ENCODE measurements around the gene BCAS1.

Gene BCAS1, protein sequence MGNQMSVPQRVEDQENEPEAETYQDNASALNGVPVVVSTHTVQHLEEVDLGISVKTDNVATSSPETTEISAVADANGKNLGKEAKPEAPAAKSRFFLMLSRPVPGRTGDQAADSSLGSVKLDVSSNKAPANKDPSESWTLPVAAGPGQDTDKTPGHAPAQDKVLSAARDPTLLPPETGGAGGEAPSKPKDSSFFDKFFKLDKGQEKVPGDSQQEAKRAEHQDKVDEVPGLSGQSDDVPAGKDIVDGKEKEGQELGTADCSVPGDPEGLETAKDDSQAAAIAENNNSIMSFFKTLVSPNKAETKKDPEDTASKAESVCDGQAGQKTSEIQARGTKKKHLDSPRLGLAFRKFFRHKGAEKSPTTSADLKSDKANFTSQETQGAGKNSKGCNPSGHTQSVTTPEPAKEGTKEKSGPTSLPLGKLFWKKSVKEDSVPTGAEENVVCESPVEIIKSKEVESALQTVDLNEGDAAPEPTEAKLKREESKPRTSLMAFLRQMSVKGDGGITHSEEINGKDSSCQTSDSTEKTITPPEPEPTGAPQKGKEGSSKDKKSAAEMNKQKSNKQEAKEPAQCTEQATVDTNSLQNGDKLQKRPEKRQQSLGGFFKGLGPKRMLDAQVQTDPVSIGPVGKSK

DNA sequence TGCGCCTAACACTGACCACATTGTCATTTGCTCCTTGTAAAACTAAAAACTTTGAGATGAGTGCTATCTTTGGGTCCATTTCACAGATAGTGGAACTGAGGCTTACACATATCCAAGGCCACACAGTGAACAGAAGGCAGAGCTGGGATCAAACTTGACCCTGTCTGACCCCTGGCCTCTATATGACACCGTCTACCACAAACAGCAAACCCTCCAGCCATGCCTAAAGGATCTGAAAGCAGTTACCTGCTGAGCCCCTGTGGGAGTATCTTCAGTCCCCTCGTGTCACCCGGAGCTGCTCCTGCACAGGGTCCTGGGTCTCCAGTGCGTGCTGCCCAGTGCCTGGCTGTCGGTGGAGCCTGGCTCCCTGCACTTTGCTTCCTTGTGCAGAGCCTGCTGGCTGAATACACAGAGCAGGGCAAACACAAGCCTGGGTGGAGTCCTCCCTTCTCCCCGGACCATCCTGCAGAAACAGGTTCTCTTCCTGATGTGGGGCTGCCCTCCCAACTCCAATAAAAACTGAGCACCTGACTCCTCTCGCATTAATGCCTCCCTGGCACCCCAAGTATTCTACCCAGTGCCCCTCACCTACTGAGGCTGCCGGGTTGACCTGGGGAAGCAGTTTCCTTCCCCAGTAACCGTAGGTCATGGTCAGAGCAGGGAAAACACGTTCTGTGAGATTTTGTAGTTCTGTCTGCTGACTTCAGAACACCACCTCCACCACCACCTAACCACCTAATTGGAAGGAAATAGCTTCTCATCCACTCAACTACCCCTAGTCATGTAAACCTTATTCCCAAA lies at the start of gene BCAS1:
TSS of gene BCAS1 (minus strand) at position 408 of the 801 bp plus-strand sequence. CDS start 11,876 bp downstream, outside the sequence.
- no peak for DNase-seq (ENCODE audit: low read depth)

DNA sequence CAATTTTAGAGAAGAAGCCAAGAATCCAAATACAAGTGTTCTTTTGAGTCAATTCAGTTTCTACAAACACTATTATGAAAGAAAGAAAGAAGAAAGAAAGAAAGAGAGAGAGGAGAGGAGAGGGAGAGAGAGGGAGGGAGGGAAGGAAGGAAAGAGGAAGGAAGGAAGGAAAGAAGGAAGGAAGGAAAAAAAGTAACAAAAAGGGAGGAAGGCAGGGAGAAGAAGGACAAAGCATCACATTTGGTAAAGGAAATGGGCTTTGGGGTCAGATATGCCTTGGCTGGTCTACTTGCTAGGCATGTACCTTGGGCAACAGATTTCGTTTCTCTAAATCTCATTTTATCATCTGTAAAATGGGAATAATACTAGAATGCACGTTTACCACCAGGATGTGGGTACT lies 49.4 kb upstream of the BCAS1 start:
- no peak for DNase-seq (ENCODE audit: low read depth)

DNA sequence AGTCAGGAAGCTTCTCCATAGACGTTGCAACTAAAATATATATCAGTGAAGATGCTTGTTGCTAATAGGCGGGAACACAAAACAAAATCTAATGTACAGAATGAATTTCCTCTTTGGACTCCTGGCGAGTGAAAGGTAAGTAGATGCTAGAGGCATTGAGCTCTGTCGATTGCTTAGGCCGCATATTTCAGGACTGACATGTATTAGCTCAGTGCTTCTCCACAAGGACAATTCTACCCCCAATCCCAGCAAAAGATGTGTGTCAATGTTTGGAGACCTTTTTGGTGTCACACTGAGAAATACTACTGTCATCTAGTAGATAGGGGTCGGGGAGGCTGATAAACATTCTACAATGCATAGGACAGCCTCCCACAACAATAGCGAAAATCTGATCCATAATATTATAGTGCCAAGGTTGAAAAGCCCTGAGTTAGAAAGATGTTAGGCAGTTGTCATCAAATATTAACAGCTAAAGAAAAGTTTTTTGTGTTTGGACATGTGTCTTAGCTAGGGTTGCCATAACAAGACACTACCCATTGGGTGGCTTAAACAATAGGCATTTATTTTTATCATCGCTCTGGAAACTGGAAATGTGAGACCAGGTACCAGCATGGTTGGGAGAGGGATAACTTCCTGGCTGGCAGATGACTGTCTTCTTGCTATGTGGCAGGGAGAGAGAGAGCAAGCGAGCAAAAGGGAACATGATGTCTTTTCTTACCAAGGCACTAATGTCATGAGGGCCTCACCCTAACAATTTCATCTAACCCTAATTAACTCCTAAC lies 48.0 kb upstream of the BCAS1 start:
- no peak for DNase-seq (ENCODE audit: low read depth)

DNA sequence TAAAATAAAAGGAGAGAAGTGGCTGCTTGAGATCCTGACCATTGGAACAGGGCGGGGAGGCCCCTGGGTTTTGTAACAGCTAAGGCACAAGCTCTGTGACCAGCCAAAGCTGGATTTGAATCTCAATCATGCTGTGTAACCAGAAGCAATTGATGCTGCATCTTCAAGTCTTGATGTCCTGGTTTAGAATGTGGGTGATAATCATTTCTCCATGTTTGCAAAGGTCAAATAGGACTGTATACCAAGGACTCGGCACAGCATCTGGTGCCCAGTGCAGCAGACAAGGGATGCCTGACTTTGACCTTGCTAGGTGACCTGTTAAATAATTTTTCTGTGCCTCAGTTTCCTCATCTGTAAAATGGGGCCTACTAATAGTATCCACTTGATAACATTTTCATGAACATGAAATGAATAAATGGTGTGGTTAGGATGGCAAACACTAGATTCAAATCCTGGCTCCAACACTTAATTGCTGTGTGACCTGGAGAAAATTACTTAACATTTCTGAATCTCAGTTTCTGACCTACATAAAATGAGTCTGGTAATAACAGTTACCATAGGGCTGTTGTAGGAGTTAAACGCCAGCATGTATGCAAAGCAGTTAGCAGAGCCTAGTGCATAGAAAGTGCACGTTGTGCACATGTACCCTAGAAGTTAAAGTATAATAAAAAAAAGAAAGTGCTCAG lies 46.3 kb upstream of the BCAS1 start:
- DNase-seq (ENCODE audit: low read depth): no peak

DNA sequence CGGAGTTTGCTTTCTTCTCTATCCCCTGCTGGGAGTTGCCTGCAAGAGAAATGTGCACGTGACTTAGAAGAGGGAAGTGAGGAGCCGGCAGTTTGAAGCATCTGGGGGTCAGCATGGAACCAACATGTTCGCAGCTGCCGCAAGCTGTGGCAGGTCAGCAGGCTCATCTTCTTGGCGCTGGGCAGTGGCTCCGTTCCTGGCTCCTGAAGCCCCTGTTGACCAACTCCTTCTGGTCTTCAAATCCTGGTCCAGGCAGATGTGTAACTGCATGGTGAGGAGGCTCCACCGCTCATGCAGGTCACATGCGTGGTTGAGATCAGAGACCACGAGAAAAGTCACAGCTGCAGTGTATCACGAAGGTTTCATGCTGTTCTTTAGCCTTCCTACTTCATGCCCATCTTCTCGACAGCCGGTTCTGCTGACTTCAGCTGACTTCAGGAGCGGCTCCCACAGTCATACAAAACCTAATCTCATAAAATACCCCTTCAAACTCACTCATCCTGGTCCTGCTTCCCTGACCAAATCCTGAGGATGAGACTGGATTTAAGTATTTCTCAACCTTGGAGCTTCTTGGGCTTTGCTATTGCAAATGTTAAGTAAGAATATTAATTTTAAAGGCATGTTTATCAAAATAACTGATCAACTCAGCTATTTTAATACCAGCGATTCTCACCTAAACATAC lies 44.9 kb upstream of the BCAS1 start:
- no peak for DNase-seq (ENCODE audit: low read depth)

DNA sequence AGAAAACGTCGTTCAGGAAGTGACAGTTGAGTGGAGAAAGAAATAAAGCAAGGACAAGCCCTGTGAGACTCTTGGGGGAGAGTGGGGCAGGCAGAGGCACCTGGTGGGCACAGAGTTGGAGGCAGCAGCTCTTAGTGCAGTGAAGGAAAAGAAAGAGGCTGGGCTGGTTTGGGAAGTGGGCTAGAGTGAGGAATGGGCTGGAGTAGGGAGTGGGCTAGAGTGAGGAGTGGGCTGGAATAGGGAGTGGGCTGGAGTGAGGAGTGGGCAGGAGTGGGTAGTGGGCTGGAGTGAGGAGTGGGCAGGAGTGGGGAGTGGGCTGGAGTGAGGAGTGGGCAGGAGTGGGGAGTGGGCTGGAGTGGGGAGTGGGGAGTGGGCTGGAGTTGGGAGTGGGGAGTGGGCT lies 43.7 kb upstream of the BCAS1 start:
- DNase-seq (ENCODE audit: low read depth): no peak

DNA sequence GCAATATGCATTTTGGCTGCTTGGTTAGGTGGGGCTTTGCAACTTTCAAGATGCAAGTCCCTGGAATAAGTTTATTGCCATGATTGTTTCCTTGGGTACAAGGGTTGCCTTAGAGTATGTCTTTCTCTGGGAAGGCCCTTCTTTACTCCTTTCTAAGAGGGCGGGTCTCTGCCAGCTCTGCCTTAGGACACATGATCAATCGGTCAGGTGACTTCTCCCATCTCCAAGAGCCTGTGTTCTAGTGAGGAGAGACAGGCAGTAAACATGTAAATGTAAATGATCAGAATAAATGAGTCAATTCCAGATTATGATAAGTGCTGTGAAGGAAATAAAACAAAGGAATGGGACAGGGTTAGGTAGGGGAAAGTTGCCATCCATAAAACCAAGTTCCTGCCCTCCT lies 43.2 kb upstream of the BCAS1 start:
- no peak for DNase-seq (ENCODE audit: low read depth)

DNA sequence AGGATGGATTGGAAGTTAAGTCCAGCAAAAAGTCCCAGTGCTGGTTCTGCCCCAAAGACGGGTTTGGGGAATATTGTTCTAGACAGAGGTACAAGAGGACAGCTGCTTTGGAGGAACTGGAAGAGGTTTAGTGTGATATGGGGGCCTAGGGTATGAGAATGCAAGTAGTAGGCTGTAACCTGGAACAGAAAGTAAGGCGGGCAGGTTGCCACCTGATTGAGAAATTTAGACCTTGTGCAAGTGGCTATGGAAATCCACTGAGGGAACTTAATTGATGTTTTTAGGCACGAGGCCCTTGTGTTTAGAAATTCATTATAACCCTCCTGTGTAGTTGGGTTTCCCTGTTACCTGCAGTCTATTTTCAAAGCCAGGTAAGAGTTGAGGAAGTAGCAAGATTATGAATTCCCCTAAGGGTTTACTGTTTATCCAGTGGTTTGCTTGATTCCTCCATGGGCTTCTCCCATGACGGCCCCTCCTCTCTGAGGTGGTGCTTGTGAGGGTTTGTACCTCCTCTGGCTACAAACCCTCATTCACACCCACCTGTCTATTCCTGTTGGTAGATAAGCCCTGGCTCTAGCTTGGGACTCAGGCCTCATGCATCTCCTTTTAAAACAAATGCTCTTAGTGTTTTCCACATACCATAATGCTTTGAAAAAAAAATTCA lies 42.0 kb upstream of the BCAS1 start:
- no peak for DNase-seq (ENCODE audit: low read depth)

DNA sequence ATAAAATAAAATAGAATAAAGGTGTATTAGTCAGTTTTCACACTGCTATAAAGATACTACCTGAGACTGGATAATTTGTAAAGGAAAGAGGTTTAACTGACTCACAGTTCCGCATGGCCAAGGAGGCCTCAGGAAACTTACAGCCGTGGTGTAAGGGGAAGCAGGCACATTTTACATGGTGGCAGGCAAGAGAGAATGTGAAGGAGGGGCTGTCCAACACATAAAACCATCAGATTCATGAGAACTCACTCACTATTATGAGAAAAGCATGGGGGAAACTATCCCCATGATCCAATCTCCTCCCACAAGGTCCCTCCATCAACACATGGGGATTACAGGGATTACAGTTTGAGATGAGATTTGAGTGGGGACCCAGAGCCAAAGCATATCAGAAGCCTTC lies 41.1 kb upstream of the BCAS1 start:
- no peak for DNase-seq (ENCODE audit: low read depth)

DNA sequence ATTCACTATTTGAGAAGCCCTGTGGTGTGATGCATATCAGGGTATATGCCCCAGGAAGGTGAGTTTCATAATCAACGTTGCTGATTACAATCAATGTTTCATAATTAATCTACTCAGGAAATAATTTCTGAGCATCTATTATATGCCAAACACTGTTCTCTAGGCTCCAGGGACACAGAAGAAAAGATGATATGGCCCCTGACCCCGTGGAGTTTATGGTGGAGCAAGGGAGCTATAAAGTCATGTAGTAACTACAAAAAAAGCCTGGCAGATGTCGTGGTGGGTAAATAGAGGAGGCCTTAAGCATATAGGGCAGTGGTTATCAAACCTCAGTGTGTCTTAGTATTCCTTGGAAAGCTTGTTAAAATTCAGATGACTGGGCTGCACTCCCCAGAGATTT lies 40.1 kb upstream of the BCAS1 start:
- no peak for DNase-seq (ENCODE audit: low read depth)

DNA sequence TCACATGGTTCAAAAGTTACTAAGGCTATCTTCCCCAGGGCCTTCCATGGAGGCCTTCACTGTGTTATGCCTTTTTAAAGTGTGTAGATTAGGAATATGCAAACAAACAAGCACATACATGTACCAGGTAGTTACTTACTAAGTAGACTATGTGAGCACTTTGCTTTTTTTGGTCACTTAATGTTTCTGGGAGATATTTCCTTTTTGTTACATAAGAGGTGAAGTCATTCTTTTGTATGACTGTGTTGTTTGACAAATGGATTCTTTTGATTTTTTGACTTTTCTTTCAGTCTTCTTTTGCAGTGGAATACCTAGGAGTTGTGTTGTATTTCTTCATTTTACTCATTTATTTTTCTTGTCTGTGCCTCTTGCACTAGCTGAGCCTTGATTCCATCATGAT lies 39.6 kb upstream of the BCAS1 start:
- no peak for DNase-seq (ENCODE audit: low read depth)

DNA sequence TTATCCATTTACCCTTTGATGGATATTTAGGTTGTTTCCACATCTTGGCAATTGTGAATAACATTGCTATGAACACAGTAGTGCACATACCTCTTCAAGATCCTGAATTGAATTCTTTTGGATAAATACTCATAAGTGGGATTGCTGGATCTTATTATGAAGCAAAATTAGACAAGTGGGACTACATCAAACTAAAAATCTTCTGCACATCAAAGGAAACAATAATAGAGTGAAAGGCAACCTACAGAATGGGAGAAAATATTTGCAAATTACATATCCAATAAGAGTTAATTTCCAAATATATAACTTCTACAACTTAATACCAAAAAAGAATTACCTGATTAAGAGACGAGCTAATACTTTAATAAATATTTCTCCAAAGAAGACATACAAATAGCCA lies 38.4 kb upstream of the BCAS1 start:
- no peak for DNase-seq (ENCODE audit: low read depth)

DNA sequence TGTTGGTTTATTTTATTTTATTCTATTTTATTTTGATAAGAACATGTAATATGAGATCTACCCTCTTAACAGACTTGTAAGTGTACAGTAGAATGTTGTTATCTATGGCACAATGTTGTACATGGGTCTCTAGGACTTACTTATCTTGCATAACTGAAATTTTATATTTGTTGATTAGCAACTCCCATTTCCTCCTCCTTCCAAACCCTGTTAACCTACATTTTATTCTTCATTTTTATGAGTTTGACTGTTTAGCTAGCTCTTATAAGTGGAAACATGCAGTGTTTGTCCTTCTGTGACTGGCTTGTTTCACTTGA lies 37.9 kb upstream of the BCAS1 start:
- DNase-seq (ENCODE audit: low read depth): no peak

DNA sequence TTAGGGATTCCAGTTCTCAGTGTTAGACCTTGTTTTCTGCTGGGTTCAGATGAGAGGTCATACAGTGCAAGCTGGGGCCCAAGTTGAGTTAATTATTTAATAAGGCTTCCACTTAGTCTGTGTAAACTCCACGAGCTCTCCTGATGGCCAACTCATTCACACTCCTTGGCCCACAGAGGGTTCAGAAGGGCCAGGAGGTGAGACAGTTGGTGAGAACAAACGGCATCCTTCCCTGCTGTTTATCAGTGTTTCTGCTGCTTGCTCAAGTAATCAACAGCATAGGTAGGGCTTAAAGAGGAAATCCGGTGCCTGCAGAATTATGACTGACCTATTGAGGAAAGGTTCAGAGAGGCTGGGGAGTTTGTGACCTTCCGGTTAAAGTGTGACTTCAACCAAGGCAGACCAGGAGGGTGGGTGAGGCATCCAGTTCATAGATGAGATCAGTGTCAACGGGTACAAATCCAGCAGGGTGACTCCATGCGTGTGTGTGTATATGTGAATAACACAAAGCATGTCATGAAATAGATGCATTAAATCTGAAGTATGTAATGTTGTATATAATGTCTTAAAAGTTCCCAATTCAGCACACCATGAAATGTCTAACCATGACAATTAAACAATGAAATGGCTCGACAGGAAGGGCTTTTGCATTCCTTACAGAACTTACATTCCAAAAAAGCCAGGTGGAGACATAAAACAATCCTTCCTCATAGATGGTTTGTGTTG lies 37.4 kb upstream of the BCAS1 start:
- no peak for DNase-seq (ENCODE audit: low read depth)

DNA sequence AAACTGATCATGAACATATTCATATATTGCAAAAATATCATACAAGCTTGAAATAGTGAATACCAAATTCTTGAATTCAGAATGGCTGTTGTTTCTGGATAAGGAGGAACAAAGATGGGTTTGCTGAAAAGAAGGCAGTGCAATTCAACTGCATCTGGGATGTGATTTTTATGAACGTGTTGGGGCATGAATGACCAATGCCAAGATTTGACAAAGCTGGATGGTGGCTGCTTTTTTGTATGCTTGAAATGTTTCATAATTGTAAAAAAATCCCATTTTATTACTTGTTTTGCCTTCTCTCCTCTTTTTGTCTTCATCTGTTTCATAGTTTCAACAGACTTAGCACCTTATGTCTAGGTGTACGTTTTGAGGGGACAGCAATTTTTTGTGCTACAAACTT lies 36.8 kb upstream of the BCAS1 start:
- DNase-seq (ENCODE audit: low read depth): no peak

DNA sequence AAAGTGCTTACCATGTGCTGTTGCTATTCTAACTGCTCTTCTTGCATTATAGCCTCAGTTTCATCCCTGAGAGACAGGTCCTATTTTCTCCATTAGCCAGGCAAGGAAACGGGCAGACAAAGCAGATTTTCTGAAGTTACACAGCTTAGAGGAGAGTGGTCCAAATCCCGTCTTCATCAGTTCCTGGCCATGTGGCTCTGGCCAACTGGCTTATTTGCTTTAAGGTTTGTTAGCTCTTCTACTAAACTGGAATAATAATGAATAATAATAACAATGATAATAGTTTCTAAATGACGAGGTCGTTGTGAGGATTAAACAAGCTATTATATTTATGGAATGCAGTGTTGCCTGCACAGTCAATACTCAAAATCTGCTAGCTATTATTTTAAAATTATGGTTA lies 35.8 kb upstream of the BCAS1 start:
- DNase-seq (ENCODE audit: low read depth): no peak

DNA sequence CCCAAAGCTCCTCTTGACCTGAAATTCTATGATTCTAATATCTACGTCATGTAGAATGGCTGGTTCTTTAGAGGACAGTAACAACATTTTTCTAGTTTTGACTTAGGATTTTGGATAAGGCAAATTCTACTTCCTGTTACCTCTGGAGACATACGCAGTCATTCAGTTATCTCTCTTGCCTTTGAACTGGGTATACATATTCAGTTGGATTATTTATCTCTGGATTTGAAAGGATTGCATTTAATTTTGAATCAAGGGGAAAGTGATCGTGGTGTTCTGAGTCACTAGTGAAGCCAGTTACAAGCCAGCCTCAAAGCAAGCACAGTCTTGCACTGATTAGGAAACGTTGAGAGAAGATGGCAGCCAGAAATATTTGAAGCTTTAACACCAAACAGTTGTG lies 35.3 kb upstream of the BCAS1 start:
- no peak for DNase-seq (ENCODE audit: low read depth)

DNA sequence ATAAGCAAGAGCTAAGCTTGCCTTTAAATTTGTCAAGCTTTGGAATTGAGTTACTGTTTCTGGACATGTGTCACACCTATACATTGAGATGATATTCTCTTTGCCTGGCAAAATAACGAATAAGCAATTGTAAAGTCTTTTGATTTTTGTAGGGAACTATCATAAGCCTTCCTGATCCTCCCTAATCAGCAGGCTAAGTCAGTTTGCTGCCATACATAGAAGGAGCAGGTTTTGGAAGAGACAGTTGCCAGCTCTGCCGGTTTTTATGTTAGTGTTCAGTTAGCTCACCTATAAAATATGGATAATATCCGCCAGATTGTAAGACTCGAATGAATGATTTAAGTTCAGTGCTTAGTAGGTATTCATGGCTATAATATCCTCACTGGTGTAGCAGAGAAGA lies 34.4 kb upstream of the BCAS1 start:
- DNase-seq (ENCODE audit: low read depth): no peak

DNA sequence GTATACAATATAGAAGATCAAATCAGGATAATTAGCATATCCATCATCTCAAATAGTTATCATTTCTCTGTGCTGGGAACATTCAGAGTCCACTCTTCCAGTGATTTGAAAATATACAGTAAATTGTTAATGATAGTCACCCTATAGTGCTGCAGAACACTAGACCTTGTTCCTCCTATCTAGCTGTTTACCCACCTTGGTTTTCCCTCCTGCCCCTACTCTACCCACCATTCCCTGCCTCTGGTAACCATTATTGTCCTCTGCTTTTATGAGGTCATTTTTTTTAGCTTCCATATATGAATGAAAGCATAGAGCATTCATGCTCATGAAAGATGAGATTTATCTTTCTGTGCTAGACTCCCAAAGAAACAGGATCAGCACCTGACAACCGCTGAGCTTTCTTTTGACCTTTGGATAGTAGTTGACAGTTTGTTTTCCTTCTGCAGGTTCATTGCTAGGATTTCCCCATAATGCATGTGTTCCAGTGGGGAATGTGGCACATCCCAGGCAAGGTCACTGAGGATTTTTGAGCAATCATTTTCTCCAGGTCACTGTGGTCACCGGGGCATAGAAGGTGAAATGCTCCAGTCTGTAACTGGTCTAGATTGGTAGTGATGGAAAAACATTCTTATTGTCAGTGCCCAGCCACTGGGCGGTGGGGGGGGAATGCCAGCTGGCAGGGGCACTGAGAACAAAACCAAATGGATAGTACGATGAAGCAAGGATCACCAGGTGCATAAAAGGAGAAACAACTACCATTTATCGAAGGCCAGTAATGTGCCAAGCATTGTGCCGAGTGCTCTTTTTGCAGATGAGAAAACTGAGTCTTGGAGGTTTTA lies 33.6 kb upstream of the BCAS1 start:
- DNase-seq (ENCODE audit: low read depth): no peak

Data from GM04503 (cell line).